Ramos (cell line): ENCODE data around the gene ZNF780A.
"Not testable (repeated sequence)": the region's sequence is repeated elsewhere in the genome, so short reads cannot be mapped to it uniquely, and the experiment has no call there.

Experiments used
- in situ Hi-C: fragments of 300-500 bp; cut with MboI; formaldehyde crosslinking; loops from one replicate; pipeline ENCODE4 v1.14.3; 2022; ENCODE audit warnings: low sequenced_read_pairs; ENCODE audit not compliant: unreplicated experiment

The ZNF780A gene

GRCh38 chr19:40090241-40091204 is at the start of gene ZNF780A:
TSS of gene ZNF780A (minus strand) at chr19:40090943. CDS start at chr19:40084753, 6,190 bp downstream.
- in situ Hi-C loops, result no loop called here

GRCh38 chr19:40139533-40140287 is 49.0 kb upstream of the ZNF780A start:
- in situ Hi-C loops, result no loop called here

GRCh38 chr19:40136818-40137217 is 46.1 kb upstream of the ZNF780A start:
- in situ Hi-C loops, result no loop called here

DNA sequence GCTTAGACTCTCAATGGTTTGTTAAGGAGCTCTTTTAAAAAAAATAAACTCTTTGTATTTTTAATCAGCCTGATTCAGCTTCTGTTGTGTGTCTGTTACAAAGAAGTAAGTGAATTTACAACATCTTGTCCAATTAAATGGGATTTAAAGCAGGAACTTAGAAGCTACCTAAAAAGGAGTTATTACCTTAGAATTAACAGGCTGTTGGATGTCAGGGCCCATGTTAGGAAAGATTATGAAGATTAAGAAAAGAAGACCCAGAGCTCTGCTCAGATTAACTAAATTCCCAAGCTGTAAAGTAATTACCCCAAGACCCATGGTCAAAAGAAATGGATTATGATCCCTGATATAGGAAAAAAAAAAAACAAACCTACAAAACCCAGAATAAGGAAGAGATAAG is 44.1 kb upstream of the ZNF780A start:
- in situ Hi-C loops, result no loop called here

- in situ Hi-C loops, result no loop called here
These were observed 42.7 kb upstream of the ZNF780A start for GRCh38 chr19:40133491-40133890.

- in situ Hi-C loops, result no loop called here
These were observed 39.3 kb upstream of the ZNF780A start for GRCh38 chr19:40130013-40130412.

DNA sequence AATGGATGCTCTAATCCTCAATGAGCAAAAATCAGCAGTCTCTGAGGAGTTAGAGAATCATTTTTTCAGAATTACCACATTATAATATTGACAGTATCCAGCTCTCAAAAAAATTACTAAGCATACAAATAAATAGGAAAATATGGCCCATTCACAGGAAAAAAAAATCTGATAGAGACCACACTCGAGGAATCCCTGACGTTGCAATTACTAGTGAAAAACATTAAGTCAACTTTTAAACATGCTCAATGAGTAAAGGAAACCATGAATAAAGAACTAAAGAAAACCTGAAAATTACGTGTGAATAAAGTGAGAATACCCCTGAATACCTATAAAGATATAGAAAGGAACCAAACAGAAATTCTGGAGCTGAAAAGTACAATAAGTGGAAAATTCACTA is 38.7 kb upstream of the ZNF780A start:
- in situ Hi-C loops, result no loop called here

GRCh38 chr19:40128991-40129390 is 38.2 kb upstream of the ZNF780A start:
- in situ Hi-C loops, result no loop called here

DNA sequence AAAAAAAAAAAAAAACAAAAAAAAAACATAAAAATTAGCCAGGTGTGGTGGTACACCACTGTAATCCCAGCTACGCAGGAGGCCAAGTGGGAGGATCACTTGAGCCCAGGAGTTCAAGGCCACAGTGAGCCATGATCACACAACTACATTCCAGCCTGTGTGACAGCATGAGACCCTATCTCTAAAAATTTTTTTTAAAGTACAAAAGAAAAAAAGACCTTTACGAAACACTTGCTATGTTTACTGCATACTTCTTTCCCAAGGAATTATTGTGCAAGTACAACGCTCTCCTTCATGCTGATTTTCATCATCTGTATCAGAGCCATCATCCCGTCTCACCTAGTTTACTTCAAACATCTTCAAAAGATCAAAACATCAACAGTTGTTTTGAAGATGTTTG is 28.6 kb upstream of the ZNF780A start:
- in situ Hi-C loops, result no loop called here

DNA sequence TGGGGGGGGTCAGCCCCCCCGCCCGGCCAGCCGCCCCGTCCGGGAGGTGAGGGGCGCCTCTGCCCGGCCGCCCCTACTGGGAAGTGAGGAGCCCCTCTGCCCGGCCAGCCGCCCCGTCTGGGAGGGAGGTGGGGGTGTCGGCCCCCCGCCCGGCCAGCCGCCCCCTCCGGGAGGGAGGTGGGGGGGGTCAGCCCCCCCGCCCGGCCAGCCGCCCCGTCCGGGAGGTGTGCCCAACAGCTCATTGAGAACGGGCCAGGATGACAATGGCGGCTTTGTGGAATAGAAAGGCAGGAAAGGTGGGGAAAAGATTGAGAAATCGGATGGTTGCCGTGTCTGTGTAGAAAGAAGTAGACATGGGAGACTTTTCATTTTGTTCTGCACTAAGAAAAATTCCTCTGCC is 27.9 kb upstream of the ZNF780A start:
- in situ Hi-C loops, result not testable (repeated sequence)

DNA sequence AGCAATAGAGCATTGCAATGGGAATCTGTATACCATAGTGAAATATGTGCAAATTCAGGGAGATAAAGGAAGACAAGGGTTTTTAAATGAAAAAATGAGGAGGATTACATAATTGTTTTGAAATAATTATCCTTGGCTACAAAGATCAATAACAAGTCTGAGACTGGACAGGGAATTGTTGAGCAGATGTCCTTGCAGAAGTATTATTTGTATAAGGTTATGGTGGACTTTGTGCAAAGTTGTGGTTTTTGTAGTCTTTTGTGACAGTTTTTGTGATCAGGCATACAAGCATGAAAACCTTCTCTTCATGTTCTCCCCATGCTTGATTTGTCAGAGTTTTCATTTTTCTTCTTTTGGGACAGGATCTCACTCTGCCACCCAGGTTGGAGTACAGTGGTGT is 25.3 kb upstream of the ZNF780A start:
- in situ Hi-C loops, result no loop called here

- in situ Hi-C loops, result not testable (repeated sequence)
These were observed 23.4 kb upstream of the ZNF780A start for GRCh38 chr19:40114119-40114518.

- in situ Hi-C loops, result not testable (repeated sequence)
These were observed 21.5 kb upstream of the ZNF780A start for GRCh38 chr19:40112271-40112670.

DNA sequence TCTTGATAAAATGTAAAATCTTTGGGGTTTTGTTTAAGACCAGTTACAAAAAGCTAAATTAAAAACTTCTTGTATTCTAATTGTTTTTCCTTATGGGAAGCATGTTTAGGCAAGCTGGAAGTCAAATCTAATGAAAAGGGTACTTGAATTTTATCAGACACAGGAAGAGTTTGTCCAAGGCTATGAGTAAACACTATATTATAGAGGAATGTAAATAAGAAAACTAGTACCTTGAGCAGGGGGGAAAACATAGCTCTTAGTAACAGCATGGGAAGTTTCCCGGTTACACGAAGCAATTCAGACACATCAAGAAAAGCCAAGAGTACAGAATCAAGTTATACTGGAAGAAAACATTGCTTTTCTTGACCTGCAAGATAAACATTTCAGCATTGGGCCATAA is 19.8 kb upstream of the ZNF780A start:
- in situ Hi-C loops, result no loop called here

DNA sequence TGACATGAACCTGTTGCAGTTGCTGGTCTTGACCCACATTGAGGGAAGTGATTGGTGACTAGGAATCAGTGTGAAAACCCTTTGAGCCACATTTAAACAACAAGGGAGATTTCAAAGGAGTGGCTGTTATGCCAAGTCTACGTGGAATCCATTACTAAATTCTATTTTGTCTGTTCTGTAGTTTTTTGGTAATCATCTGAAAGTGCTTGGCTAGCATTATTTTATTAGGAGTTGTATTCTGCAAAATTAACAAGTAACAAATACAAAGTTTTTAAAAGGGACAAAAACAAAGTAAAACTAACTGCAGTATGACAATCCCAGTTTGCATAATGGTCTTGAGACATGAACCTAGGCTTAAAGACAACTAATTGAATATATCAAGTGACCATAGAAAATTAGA is 14.0 kb upstream of the ZNF780A start:
- in situ Hi-C loops, result no loop called here

GRCh38 chr19:40103600-40103999 is 12.9 kb upstream of the ZNF780A start:
- in situ Hi-C loops, result no loop called here

GRCh38 chr19:40101813-40102212 is 11.1 kb upstream of the ZNF780A start:
- in situ Hi-C loops, result no loop called here

DNA sequence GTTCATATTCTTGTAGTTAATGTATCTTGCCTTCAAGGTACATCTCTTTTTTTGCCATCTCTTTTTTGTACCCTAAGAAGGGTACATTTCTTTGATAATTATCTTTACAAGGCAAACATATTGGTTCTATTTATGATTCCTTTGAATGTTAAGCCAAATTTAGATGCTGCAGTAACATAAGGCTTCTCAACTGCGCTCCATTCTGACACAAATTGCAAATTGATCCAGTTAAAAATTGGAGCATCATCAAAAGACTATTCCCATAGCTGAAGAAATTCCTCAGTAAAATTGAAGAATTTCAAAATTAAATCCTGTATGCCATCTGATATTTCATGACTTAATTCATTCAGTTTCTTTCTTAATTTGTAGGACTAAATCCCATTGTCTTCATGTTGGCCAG is 2.7 kb upstream of the ZNF780A start:
- in situ Hi-C loops, result no loop called here

DNA sequence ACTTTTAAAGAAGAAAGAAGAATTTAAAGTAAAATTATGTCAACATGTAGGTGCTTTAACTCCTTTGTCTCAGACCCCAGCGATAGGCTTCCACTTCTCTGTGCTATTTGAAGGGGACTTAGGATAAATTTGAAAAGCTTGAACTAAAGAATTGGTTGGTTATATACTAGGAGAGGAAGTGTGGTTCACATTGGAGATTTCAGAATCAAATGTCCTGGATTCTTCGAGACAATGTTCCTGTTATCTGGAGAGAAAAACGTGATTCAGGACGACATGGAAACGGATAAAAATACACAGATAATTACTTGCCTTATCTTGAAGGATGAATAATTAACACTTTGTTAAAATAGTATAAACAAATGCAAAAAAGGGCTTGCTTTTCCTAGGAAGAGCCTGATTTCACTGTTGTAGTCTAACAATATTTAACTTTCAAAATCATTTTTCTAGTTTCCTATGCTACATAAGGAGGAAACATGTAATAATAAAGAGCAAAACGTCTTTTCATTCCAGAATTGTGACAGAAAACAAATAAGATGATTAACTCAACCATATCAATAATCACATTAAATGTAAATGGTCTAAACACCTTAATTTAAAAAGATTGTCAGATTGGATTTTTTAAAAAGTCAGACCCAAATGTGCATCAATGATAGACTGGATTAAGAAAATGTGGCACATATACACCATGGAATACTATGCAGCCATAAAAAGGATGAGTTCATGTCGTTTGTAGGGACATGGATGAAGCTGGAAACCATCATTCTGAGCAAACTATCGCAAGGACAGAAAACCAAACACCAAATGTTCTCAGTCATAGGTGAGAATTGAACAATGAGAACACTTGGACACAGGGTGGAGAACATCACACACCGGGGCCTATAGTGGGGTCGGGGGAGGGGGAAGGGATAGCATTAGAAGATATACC is 724 bp upstream of the ZNF780A start:
- in situ Hi-C loops, result no loop called here

GRCh38 chr19:40089462-40089861 is 1.3 kb downstream of the ZNF780A start:
- in situ Hi-C loops, result no loop called here
